CD14-positive monocyte (primary cell): ENCODE results near the gene WWC1. TPM values are rescaled to one million over a fixed set of nuclear protein-coding genes. Genes with fewer than 3 reads are reported as not detected.

ENCODE experiments used
- DNase-seq, 3 donors: peaks; one replicate each; pipeline ENCODE4 v3.0.0-alpha.2; 2011 to 2022
- H2AFZ ChIP-seq: 2 replicates; pipeline ENCODE4 v1.6.0; 2012; ENCODE audit warnings: mild to moderate bottlenecking, low read depth, low read length, inconsistent platforms; ENCODE audit not compliant: insufficient read depth, poor library complexity, severe bottlenecking
- H3K27ac ChIP-seq, 2 donors: 1 replicate in 1 of 2; 2 replicates in 1 of 2; pipeline ENCODE4 v1.5.1; 2012 to 2013; ENCODE audit warnings: low read length in 2 of 2, control low read depth in 1 of 2, inconsistent platforms in 1 of 2, low read depth in 1 of 2, mild to moderate bottlenecking in 1 of 2
- H3K27me3 ChIP-seq, 2 donors: one replicate each; pipeline versions ENCODE4 v1.6.0 to v1.6.1; 2011 to 2013; ENCODE audit warnings: low read length in 2 of 2; ENCODE audit not compliant: control insufficient read depth in 2 of 2, insufficient read depth in 2 of 2
- H3K36me3 ChIP-seq, 2 donors: replicated peaks in 1 of 2; 1 replicate in 1 of 2; 2 replicates in 1 of 2; pipeline versions ENCODE4 v1.5.1 to v1.6.1; 2012 to 2013; ENCODE audit warnings: low read length in 2 of 2, control low read depth in 1 of 2, inconsistent platforms in 1 of 2, mild to moderate bottlenecking in 1 of 2; ENCODE audit not compliant: insufficient read depth in 2 of 2, control insufficient read depth in 1 of 2
- H3K4me1 ChIP-seq, 2 donors: 1 replicate in 1 of 2; 2 replicates in 1 of 2; pipeline versions ENCODE4 v1.5.1 to v1.6.1; 2012 to 2013; ENCODE audit warnings: low read length in 2 of 2, control low read depth in 1 of 2, inconsistent platforms in 1 of 2, mild to moderate bottlenecking in 1 of 2, moderate library complexity in 1 of 2; ENCODE audit not compliant: insufficient read depth in 2 of 2, control insufficient read depth in 1 of 2
- H3K4me2 ChIP-seq: replicated peaks from 2 replicates; pipeline ENCODE3; 2012; ENCODE audit warnings: low read length, moderate library complexity, mild to moderate bottlenecking; ENCODE audit not compliant: poor library complexity, severe bottlenecking; ENCODE audit errors: extremely low read depth
- H3K4me3 ChIP-seq, 3 experiments: fragments of 200-600 bp in 1 of 3; sonication (generic) in 1 of 3; replicated peaks in 1 of 3; 1 replicate in 2 of 3; 2 replicates in 1 of 3; pipeline ENCODE4 v1.5.1; 2011 to 2013; ENCODE audit warnings: low read length in 3 of 3, mild to moderate bottlenecking in 3 of 3, control low read depth in 2 of 3, low read depth in 2 of 3, inconsistent platforms in 1 of 3, moderate library complexity in 1 of 3
- H3K79me2 ChIP-seq: 2 replicates; pipeline ENCODE4 v1.6.0; 2012; ENCODE audit warnings: mild to moderate bottlenecking, control low read depth, inconsistent platforms, low read length, moderate library complexity; ENCODE audit not compliant: insufficient read depth
- H3K9ac ChIP-seq: 2 replicates; pipeline ENCODE4 v1.6.0; 2017; ENCODE audit warnings: low read length, mild to moderate bottlenecking; ENCODE audit not compliant: insufficient read depth, poor library complexity, severe bottlenecking
- H3K9me3 ChIP-seq, 2 donors: replicated peaks in 1 of 2; 1 replicate in 1 of 2; 2 replicates in 1 of 2; pipeline versions ENCODE4 v1.5.1 to v1.6.1; 2012 to 2013; ENCODE audit warnings: low read length in 2 of 2, control low read depth in 1 of 2; ENCODE audit not compliant: control insufficient read depth in 1 of 2, insufficient read depth in 1 of 2
- H4K20me1 ChIP-seq: 2 replicates; pipeline ENCODE4 v1.6.0; 2012; ENCODE audit warnings: mild to moderate bottlenecking, low read length, control low read depth, moderate library complexity; ENCODE audit not compliant: insufficient read depth
- H3K27ac Mint-ChIP-seq, 7 donors: one replicate each; pipeline ENCODE4 v1.8.0; 2020; ENCODE audit warnings: mild to moderate bottlenecking in 7 of 7, mixed read lengths in 7 of 7, moderate library complexity in 6 of 7, inconsistent platforms in 2 of 7
- H3K27me3 Mint-ChIP-seq, 3 donors: one replicate each; pipeline ENCODE4 v1.8.0; 2021 to 2022; ENCODE audit warnings: low read depth in 3 of 3, mild to moderate bottlenecking in 3 of 3, mixed read lengths in 3 of 3, moderate library complexity in 3 of 3, inconsistent platforms in 1 of 3
- H3K36me3 Mint-ChIP-seq, 2 donors: one replicate each; pipeline ENCODE4 v1.8.0; 2020; ENCODE audit warnings: mixed read lengths in 2 of 2, inconsistent platforms in 1 of 2, mild to moderate bottlenecking in 1 of 2
- H3K4me1 Mint-ChIP-seq: one replicate; pipeline ENCODE4 v1.8.0; 2020; ENCODE audit warnings: mild to moderate bottlenecking, mixed read lengths
- H3K4me3 Mint-ChIP-seq, 2 donors: one replicate each; pipeline ENCODE4 v1.8.0; 2020; ENCODE audit warnings: mild to moderate bottlenecking in 2 of 2, mixed read lengths in 2 of 2, moderate library complexity in 1 of 2
- H3K9me3 Mint-ChIP-seq, 7 donors: one replicate each; pipeline ENCODE4 v1.8.0; 2020 to 2022; ENCODE audit warnings: mixed read lengths in 7 of 7, mild to moderate bottlenecking in 6 of 7, moderate library complexity in 6 of 7, inconsistent platforms in 2 of 7
- WGBS: methylation state at CpG from one replicate; pipeline ENCODE4 v1.1.5; 2013; ENCODE audit warnings: missing lambda C conversion rate; ENCODE audit not compliant: insufficient coverage; 5-methylcytosine and 5-hydroxymethylcytosine counted together
- intact Hi-C, 2 donors: fragments of 100-400 bp; cut with micrococcal nuclease; formaldehyde crosslinking; loops; one replicate each; pipeline versions ENCODE4 v1.15.0 to v1.15.1; 2023
- polyA plus RNA-seq, 3 donors: library from polyadenylated mRNA; depleted of rRNA in 1 of 3; unstranded in 2 of 3; stranded (reverse) in 1 of 3; fragments of 300-500 nt in 2 of 3; fragments of >200 nt in 1 of 3; fragmentation: Illumina TruSeq in 2 of 3; gene quantifications; 1 replicate in 2 of 3; 2 replicates in 1 of 3; pipeline ENCODE4 v1.2.3, GENCODE V29; 2012 to 2021
- TF ChIP-seq, protein P1 (sequence below): fragments of 200-600 bp; IDR thresholded peaks from one replicate; pipeline ENCODE4 v1.8.0; 2022; ENCODE audit warnings: antibody characterized with exemption, mild to moderate bottlenecking

Gene WWC1
- polyA plus RNA-seq, 3 donors, result not detected

DNA sequence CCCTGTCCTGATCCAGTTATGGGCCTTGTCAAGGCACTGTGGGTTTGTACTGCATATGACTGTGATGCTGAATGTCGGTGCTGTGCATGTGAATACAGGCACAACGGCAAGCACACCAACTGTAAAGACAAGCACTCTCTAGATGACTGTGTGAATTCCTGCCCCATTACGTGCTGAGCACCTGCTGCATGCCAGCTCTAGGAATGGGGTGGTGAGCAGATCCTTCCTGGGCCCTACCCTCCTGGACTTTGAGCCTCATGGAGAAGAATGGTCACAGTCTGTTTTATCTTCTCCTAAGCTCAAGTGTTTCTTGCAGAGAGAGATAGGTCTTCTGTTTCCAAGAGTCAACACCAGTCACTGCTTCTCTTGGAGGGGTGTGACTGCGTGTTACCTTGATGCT is 138.9 kb downstream of the WWC1 start:
- intact Hi-C loops, result no loop called here
- no peak overlapping the region for H3K4me2 ChIP-seq
- 92% methylated on average over 2 of the region's 4 CpGs for WGBS

DNA sequence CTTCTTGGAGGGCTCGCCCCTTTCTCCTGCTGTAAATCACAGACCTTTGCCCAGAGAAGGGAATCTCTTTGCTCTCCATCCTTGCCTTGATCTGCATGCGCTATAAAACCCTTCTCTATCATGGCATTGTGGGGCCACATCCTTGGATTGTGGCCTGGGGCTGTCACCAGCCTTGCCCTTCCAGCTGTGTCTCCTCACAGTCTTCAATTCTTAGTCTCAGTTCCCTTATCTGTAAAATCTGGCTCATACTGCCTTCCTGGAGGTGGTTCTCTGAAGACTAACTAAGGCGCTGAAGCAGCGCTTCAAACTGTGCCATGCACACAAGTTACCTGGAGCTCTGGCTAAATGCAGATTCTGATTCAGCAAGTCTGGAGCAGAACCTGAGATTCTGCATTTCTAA is 141.5 kb downstream of the WWC1 start:
- intact Hi-C loops, result no loop called here
- peaks cover 2 to 4% (median 4%) of the 10 kb centered on the region in 3 donors for H3K27me3 Mint-ChIP-seq
- peaks cover 0 to 4% (median 0%) of the 10 kb centered on the region in 7 donors for H3K9me3 Mint-ChIP-seq
- Histone ChIP-seq H3K9ac (no peak overlapping the region), H3K27me3 (no peaks in the 10 kb centered on the region), H2AFZ (no peak overlapping the region), H4K20me1 (no peaks in the 10 kb centered on the region), H3K4me1 (no peaks in the 10 kb centered on the region), H3K36me3 (no peaks in the 10 kb centered on the region), H3K4me3 (no peak overlapping the region), H3K9me3 (no peaks in the 10 kb centered on the region), H3K79me2 (no peaks in the 10 kb centered on the region), H3K27ac (no peak overlapping the region), H3K4me2 (no peak overlapping the region)
- no peak overlapping the region for H3K27ac Mint-ChIP-seq
- 93% methylated on average over 4 of the region's 4 CpGs for WGBS
- no peaks in the 10 kb centered on the region for H3K4me1 Mint-ChIP-seq
- H3K36me3 Mint-ChIP-seq, result no peaks in the 10 kb centered on the region
- DNase-seq, result no peak
- TF ChIP-seq, protein P1, sequence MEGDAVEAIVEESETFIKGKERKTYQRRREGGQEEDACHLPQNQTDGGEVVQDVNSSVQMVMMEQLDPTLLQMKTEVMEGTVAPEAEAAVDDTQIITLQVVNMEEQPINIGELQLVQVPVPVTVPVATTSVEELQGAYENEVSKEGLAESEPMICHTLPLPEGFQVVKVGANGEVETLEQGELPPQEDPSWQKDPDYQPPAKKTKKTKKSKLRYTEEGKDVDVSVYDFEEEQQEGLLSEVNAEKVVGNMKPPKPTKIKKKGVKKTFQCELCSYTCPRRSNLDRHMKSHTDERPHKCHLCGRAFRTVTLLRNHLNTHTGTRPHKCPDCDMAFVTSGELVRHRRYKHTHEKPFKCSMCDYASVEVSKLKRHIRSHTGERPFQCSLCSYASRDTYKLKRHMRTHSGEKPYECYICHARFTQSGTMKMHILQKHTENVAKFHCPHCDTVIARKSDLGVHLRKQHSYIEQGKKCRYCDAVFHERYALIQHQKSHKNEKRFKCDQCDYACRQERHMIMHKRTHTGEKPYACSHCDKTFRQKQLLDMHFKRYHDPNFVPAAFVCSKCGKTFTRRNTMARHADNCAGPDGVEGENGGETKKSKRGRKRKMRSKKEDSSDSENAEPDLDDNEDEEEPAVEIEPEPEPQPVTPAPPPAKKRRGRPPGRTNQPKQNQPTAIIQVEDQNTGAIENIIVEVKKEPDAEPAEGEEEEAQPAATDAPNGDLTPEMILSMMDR, result no peak
- H3K4me3 Mint-ChIP-seq, result no peak overlapping the region

More for the DNA sequence above, 138.9 kb downstream of the WWC1 start:
- Mint-ChIP-seq H3K36me3 (no peaks in the 10 kb centered on the region), H3K27me3 (peaks cover 2 to 4% (median 3%) of the 10 kb centered on the region in 3 donors), H3K9me3 (peaks cover 0 to 2% (median 0%) of the 10 kb centered on the region in 7 donors), H3K4me1 (no peaks in the 10 kb centered on the region), H3K27ac (no peak overlapping the region), H3K4me3 (no peak overlapping the region)
- Histone ChIP-seq H3K27me3 (no peaks in the 10 kb centered on the region), H2AFZ (no peak overlapping the region), H3K9ac (no peak overlapping the region), H3K36me3 (no peaks in the 10 kb centered on the region), H3K79me2 (no peaks in the 10 kb centered on the region), H3K27ac (no peak overlapping the region), H3K9me3 (no peaks in the 10 kb centered on the region), H3K4me3 (no peak overlapping the region), H4K20me1 (no peaks in the 10 kb centered on the region), H3K4me1 (no peaks in the 10 kb centered on the region)
- TF ChIP-seq, protein P1, result no peak
- DNase-seq, result no peak
